Glutamatergic neuron (in vitro differentiated cells): ENCODE measurements around the gene PCNX2. TPM values are rescaled to one million over a fixed set of nuclear protein-coding genes. Genes with fewer than 3 reads are reported as not detected.

Source experiments
- DNase-seq: peaks from one replicate; pipeline ENCODE4 v3.0.0; 2022
- H3K27ac Mint-ChIP-seq: one replicate; pipeline ENCODE4 v1.8.0; 2020; ENCODE audit warnings: mild to moderate bottlenecking, mixed read lengths, inconsistent platforms; ENCODE audit not compliant: unreplicated experiment
- H3K27me3 Mint-ChIP-seq: one replicate; pipeline ENCODE4 v1.8.0; 2020; ENCODE audit warnings: mild to moderate bottlenecking, moderate library complexity, mixed read lengths, inconsistent platforms; ENCODE audit not compliant: unreplicated experiment
- H3K36me3 Mint-ChIP-seq: one replicate; pipeline ENCODE4 v1.8.0; 2020; ENCODE audit warnings: mild to moderate bottlenecking, mixed read lengths, inconsistent platforms; ENCODE audit not compliant: unreplicated experiment
- H3K4me1 Mint-ChIP-seq: one replicate; pipeline ENCODE4 v1.8.0; 2020; ENCODE audit warnings: mild to moderate bottlenecking, low read depth, mixed read lengths, inconsistent platforms; ENCODE audit not compliant: unreplicated experiment
- H3K4me3 Mint-ChIP-seq: one replicate; pipeline ENCODE4 v1.8.0; 2020; ENCODE audit warnings: mild to moderate bottlenecking, mixed read lengths, inconsistent platforms; ENCODE audit not compliant: unreplicated experiment
- H3K9me3 Mint-ChIP-seq: one replicate; pipeline ENCODE4 v1.8.0; 2020; ENCODE audit warnings: mild to moderate bottlenecking, moderate library complexity, mixed read lengths, inconsistent platforms; ENCODE audit not compliant: unreplicated experiment
- total RNA-seq: library from RNA; stranded (reverse); fragmentation: NEBNext Ultra II Directional; extraction: Animal tissue kit (Norgen Biotek cat#: 25700); gene quantifications from one replicate; pipeline ENCODE4 v1.2.1, GENCODE V29; 2021; ENCODE audit not compliant: unreplicated experiment
- TF ChIP-seq, protein P1 (sequence below): fragments of 200-600 bp; sonication (generic); IDR thresholded peaks from one replicate; pipeline ENCODE4 v1.5.0; 2021; ENCODE audit not compliant: partially characterized antibody, unreplicated experiment

The PCNX2 gene
- total RNA-seq, 1 donor from 2014 or later = 44.5 TPM

DNA sequence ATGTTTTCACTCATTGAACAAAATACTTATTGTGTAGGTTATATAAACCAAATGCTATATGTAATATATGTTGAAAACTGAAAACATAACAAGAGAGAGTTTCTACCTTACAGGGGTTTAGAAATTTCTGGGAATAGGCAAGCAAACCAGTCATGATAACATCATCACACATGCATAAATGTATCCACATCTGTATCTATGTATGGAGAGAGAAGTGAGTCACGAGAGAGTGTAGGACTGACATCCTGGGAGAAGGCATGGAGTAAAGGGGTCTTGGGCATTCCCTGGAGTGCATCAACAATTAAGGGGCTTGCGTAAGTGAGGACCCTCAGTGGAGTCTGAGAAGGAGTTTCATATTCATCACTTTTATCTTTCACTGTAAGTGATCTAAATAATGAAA is 65.5 kb downstream of the PCNX2 start:
- Mint-ChIP-seq H3K9me3 (no peaks in the 10 kb centered on the region), H3K4me3 (no peak overlapping the region), H3K27ac (no peak overlapping the region), H3K27me3 (no peaks in the 10 kb centered on the region), H3K36me3 (no peaks in the 10 kb centered on the region), H3K4me1 (no peaks in the 10 kb centered on the region)
- TF ChIP-seq, protein P1, sequence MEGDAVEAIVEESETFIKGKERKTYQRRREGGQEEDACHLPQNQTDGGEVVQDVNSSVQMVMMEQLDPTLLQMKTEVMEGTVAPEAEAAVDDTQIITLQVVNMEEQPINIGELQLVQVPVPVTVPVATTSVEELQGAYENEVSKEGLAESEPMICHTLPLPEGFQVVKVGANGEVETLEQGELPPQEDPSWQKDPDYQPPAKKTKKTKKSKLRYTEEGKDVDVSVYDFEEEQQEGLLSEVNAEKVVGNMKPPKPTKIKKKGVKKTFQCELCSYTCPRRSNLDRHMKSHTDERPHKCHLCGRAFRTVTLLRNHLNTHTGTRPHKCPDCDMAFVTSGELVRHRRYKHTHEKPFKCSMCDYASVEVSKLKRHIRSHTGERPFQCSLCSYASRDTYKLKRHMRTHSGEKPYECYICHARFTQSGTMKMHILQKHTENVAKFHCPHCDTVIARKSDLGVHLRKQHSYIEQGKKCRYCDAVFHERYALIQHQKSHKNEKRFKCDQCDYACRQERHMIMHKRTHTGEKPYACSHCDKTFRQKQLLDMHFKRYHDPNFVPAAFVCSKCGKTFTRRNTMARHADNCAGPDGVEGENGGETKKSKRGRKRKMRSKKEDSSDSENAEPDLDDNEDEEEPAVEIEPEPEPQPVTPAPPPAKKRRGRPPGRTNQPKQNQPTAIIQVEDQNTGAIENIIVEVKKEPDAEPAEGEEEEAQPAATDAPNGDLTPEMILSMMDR = no peak
- no peak for DNase-seq

DNA sequence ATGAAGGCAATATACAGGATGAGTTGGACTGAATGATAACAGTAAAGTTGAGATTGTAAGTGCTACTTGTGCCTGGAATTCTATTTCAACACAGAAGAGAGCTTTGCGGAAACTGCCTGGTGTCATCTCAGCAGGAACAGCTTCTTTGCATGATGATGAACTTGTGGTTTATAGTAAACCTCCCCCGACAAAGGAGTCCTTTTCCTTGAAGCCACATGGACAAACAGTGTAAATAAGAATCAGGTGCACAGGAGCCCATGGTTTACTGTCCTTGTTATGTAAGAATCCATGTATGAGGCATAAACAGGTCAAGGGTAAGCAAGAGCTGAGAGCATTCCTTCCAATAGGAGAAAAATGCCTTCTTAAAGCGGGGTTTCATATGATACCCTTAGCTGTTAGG is 66.2 kb downstream of the PCNX2 start:
- Mint-ChIP-seq H3K4me3 (no peak overlapping the region), H3K36me3 (no peaks in the 10 kb centered on the region), H3K27ac (no peak overlapping the region), H3K27me3 (no peaks in the 10 kb centered on the region), H3K9me3 (no peaks in the 10 kb centered on the region), H3K4me1 (no peaks in the 10 kb centered on the region)
- TF ChIP-seq, protein P1 = no peak
- no peak for DNase-seq

DNA sequence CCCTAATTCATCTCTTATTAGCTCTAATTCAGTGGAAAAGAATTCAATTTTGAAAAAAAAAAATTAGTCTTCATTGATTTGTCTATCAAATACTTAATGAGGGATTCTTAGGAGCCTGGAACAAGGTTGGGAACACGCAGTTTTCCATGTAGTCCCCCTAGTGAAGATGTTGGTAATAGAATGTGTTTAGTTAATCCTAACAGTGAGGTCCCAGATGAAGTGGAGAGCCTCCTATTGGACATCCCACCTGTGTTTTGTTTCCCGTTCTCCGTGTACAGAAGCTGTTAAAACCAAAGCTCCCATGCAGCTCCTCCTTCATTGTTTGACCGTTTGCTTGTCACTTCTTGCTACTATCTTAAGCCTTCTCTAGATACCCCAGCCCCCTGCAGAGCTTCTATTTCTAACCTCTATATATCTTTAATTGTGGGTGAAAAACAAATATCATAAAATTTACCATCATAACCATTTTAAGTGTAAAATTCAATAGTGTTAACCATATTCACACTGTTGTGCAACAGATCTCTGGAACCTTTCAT is 67.5 kb downstream of the PCNX2 start:
- no peak for DNase-seq
- Mint-ChIP-seq H3K27ac (no peak overlapping the region), H3K4me1 (no peaks in the 10 kb centered on the region), H3K36me3 (no peaks in the 10 kb centered on the region), H3K4me3 (no peak overlapping the region), H3K9me3 (no peaks in the 10 kb centered on the region), H3K27me3 (no peaks in the 10 kb centered on the region)
- TF ChIP-seq, protein P1 = no peak

- Mint-ChIP-seq H3K36me3 (peaks cover 12% of the 10 kb centered on the region), H3K27me3 (peaks cover 2% of the 10 kb centered on the region), H3K9me3 (no peaks in the 10 kb centered on the region), H3K27ac (no peak overlapping the region), H3K4me3 (no peak overlapping the region), H3K4me1 (no peaks in the 10 kb centered on the region)
- no peak for DNase-seq
- TF ChIP-seq, protein P1 = no peak
Observed at GRCh38 chr1:233224311-233224710, 71.2 kb downstream of the PCNX2 start.

DNA sequence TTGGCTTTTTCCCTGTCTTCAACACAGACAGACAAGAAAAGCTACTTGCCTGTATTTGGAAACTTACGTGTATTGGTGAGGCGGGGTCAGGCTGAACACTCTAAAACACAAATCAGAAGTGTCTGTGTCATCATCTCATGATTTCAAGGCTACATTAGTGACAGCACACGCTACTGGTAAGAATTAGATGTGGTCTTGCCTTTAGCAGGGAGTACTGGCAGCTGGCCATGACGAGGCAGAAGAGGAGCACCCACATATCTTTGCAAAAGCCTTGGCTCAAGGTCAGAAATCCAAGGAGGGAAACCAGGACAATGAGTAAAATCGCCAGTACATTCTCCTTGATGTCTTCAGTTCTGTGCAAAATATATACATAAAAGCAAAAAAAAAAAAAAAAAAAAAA is 77.7 kb downstream of the PCNX2 start:
- H3K4me1 Mint-ChIP-seq = no peaks in the 10 kb centered on the region
- H3K36me3 Mint-ChIP-seq = peaks cover 18% of the 10 kb centered on the region
- H3K27me3 Mint-ChIP-seq = peaks cover 4% of the 10 kb centered on the region
- DNase-seq = no peak
- TF ChIP-seq, protein P1 = no peak
- peaks cover 2% of the 10 kb centered on the region for H3K9me3 Mint-ChIP-seq
- no peak overlapping the region for H3K4me3 Mint-ChIP-seq
- H3K27ac Mint-ChIP-seq = no peak overlapping the region
